Measurements from ENCODE around the gene TAF1D.
A peak's percentile ranks its signal among the peaks of the same experiment; 100 is the strongest.

The TAF1D gene

GRCh38 chr11:93737904-93738612 lies 3.2 kb downstream of the TAF1D start:
- Mint-ChIP-seq H3K27ac (peak overlapping the region; percentile 100), H3K36me3 (ENCODE audit: low read depth) (peaks cover 84% of the 10 kb centered on the region), H3K27me3 (no peaks in the 10 kb centered on the region), H3K4me1 (ENCODE audit: low read depth) (peaks cover 79% of the 10 kb centered on the region), H3K4me3 (peak overlapping the region; percentile 100), H3K9me3 (no peaks in the 10 kb centered on the region)

GRCh38 chr11:93736129-93736528 lies 5.2 kb downstream of the TAF1D start:
- no peaks in the 10 kb centered on the region for H3K27me3 Mint-ChIP-seq
- H3K4me1 Mint-ChIP-seq (ENCODE audit: low read depth), result peaks cover 70% of the 10 kb centered on the region
- H3K27ac Mint-ChIP-seq, result peak overlapping the region; percentile 85
- peaks cover 100% of the 10 kb centered on the region for H3K36me3 Mint-ChIP-seq (ENCODE audit: low read depth)
- peak overlapping the region; percentile 100 for H3K4me3 Mint-ChIP-seq
- H3K9me3 Mint-ChIP-seq, result no peaks in the 10 kb centered on the region

GRCh38 chr11:93735627-93736026 lies 5.7 kb downstream of the TAF1D start:
- Mint-ChIP-seq H3K27me3 (no peaks in the 10 kb centered on the region), H3K4me1 (ENCODE audit: low read depth) (peaks cover 69% of the 10 kb centered on the region), H3K36me3 (ENCODE audit: low read depth) (peaks cover 97% of the 10 kb centered on the region), H3K9me3 (no peaks in the 10 kb centered on the region), H3K4me3 (peak overlapping the region; percentile 100), H3K27ac (peak overlapping the region; percentile 85)

DNA sequence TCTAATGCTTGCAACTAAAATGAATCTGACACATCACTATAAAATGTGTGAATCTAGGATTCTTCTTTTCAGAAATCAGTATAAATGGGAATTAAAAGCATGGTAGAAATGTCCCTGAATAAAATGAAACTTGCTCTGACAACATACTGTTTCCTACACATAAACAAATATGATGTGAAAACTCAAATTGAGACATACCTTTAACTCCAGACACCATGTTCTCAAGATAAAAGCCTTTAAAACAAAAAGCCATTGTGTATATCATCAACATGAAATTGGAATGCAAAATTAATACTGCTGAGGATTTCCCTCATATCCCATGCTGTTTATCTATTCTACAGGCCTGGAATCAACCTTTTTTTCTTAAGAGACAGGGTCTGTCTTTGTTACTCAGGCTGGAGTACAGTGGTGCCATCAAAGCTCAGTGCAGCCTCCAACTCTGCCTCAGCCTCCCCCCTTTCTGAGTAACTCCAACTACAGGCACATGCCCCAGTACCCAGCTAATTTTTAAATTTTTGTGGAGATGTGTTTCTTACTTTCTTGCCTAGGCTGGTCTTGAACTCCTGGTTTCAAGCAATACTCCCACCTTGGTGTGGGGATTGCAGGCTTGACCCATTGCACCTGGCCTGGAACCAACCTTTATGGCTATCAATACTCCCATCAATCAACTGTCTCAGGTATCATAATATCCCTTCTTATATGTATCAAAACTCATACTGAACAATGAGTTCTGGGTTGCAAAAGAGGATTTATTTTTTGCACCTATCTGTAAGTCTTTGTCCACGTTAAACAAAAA lies 6.7 kb downstream of the TAF1D start:
- Mint-ChIP-seq H3K27ac (peak overlapping the region; percentile 45), H3K4me1 (ENCODE audit: low read depth) (peaks cover 65% of the 10 kb centered on the region), H3K4me3 (peak overlapping the region; percentile 100), H3K27me3 (no peaks in the 10 kb centered on the region), H3K9me3 (no peaks in the 10 kb centered on the region), H3K36me3 (ENCODE audit: low read depth) (peaks cover 97% of the 10 kb centered on the region)

DNA sequence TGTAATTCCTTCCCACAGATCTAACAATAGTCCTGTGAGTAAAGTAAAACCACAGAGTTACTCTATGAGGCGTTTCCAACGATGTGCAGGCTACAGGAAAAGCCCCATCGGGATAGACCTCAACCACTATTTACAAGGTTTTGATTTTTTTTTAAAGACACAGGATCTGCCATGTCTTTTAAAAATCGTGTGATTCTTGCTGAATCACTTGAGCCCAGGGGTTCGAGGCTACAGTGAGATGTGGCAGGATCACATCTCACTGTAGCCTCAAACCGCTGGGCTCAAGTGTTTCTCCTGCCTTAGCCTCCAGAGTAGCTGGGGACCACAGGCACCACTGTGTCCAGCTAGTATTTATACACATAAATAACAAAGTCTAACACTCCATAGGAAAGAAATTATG lies 7.8 kb downstream of the TAF1D start:
- Mint-ChIP-seq H3K4me3 (peak overlapping the region; percentile 100), H3K36me3 (ENCODE audit: low read depth) (peaks cover 97% of the 10 kb centered on the region), H3K27me3 (no peaks in the 10 kb centered on the region), H3K27ac (peak overlapping the region; percentile 71), H3K9me3 (no peaks in the 10 kb centered on the region), H3K4me1 (ENCODE audit: low read depth) (peaks cover 54% of the 10 kb centered on the region)

- Mint-ChIP-seq H3K27ac (peak overlapping the region; percentile 63), H3K27me3 (no peaks in the 10 kb centered on the region), H3K4me1 (ENCODE audit: low read depth) (peaks cover 43% of the 10 kb centered on the region), H3K36me3 (ENCODE audit: low read depth) (peaks cover 95% of the 10 kb centered on the region), H3K9me3 (no peaks in the 10 kb centered on the region), H3K4me3 (peak overlapping the region; percentile 30)
These were observed 8.9 kb downstream of the TAF1D start for GRCh38 chr11:93732237-93732892.

- peak overlapping the region; percentile 63 for H3K27ac Mint-ChIP-seq
- H3K4me3 Mint-ChIP-seq, result no peak overlapping the region
- H3K36me3 Mint-ChIP-seq (ENCODE audit: low read depth), result peaks cover 87% of the 10 kb centered on the region
- H3K4me1 Mint-ChIP-seq (ENCODE audit: low read depth), result peaks cover 25% of the 10 kb centered on the region
- H3K27me3 Mint-ChIP-seq, result no peaks in the 10 kb centered on the region
- no peaks in the 10 kb centered on the region for H3K9me3 Mint-ChIP-seq
These were observed 10.9 kb downstream of the TAF1D start for GRCh38 chr11:93730108-93731107.

DNA sequence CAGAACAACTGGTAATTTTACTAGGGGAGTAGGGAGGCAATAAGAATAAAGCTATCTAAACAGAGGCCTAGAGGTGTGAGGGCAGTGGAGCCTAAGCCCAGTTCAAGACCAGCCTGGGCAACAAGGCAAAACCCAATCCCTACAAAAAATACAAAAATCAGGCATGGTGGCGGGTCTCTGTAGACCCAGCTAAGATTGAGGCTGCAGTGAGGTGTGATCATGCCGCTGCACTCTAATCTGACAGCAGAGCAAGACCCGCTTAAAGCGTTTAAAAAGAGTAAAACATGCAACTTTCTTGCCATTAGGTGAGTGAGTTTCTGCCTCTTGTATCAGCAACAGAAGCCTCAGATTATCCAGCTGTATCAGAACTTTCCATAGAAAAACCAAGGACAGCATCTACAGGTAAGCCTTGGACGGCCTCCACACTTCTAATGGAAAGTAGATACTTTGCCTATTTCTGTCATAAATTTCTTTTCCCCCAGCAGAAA lies 12.1 kb downstream of the TAF1D start:
- peaks cover 12% of the 10 kb centered on the region for H3K4me1 Mint-ChIP-seq (ENCODE audit: low read depth)
- peaks cover 81% of the 10 kb centered on the region for H3K36me3 Mint-ChIP-seq (ENCODE audit: low read depth)
- H3K9me3 Mint-ChIP-seq, result no peaks in the 10 kb centered on the region
- no peaks in the 10 kb centered on the region for H3K27me3 Mint-ChIP-seq
- H3K27ac Mint-ChIP-seq, result peak overlapping the region; percentile 14
- no peak overlapping the region for H3K4me3 Mint-ChIP-seq

DNA sequence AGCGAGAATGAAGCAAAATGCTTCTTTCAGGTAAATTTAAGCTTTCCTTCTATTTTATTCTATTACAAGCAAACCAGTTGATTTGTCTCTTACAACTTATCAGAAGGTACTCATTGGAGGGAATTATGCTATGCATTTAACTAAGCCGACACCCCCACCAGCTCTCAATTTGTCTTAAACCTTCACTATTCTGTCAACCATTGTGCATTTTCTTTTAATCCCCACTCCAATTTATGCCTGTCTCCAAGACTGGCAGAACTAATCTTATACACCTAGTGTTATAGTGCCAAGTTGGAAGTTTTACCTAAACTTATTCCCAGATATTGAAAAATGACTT lies 12.5 kb downstream of the TAF1D start:
- Mint-ChIP-seq H3K4me3 (no peak overlapping the region), H3K27me3 (no peaks in the 10 kb centered on the region), H3K9me3 (no peaks in the 10 kb centered on the region), H3K4me1 (ENCODE audit: low read depth) (peaks cover 8% of the 10 kb centered on the region), H3K36me3 (ENCODE audit: low read depth) (peaks cover 80% of the 10 kb centered on the region), H3K27ac (peak overlapping the region; percentile 14)

- no peak overlapping the region for H3K4me3 Mint-ChIP-seq
- H3K9me3 Mint-ChIP-seq, result no peaks in the 10 kb centered on the region
- H3K4me1 Mint-ChIP-seq (ENCODE audit: low read depth), result peaks cover 2% of the 10 kb centered on the region
- H3K27ac Mint-ChIP-seq, result peak overlapping the region; percentile 63
- H3K36me3 Mint-ChIP-seq (ENCODE audit: low read depth), result peaks cover 77% of the 10 kb centered on the region
- H3K27me3 Mint-ChIP-seq, result no peaks in the 10 kb centered on the region
These were observed 13.1 kb downstream of the TAF1D start for GRCh38 chr11:93727985-93728791.

- no peaks in the 10 kb centered on the region for H3K9me3 Mint-ChIP-seq
- H3K36me3 Mint-ChIP-seq (ENCODE audit: low read depth), result peaks cover 70% of the 10 kb centered on the region
- H3K4me3 Mint-ChIP-seq, result no peak overlapping the region
- no peak overlapping the region for H3K27ac Mint-ChIP-seq
- no peaks in the 10 kb centered on the region for H3K4me1 Mint-ChIP-seq (ENCODE audit: low read depth)
- no peaks in the 10 kb centered on the region for H3K27me3 Mint-ChIP-seq
These were observed 17.2 kb downstream of the TAF1D start for GRCh38 chr11:93724089-93724488.

- peaks cover 76% of the 10 kb centered on the region for H3K36me3 Mint-ChIP-seq (ENCODE audit: low read depth)
- H3K27ac Mint-ChIP-seq, result no peak overlapping the region
- no peak overlapping the region for H3K4me3 Mint-ChIP-seq
- H3K9me3 Mint-ChIP-seq, result no peaks in the 10 kb centered on the region
- H3K27me3 Mint-ChIP-seq, result no peaks in the 10 kb centered on the region
- H3K4me1 Mint-ChIP-seq (ENCODE audit: low read depth), result peaks cover 23% of the 10 kb centered on the region
These were observed 20.8 kb downstream of the TAF1D start for GRCh38 chr11:93720522-93720921.

DNA sequence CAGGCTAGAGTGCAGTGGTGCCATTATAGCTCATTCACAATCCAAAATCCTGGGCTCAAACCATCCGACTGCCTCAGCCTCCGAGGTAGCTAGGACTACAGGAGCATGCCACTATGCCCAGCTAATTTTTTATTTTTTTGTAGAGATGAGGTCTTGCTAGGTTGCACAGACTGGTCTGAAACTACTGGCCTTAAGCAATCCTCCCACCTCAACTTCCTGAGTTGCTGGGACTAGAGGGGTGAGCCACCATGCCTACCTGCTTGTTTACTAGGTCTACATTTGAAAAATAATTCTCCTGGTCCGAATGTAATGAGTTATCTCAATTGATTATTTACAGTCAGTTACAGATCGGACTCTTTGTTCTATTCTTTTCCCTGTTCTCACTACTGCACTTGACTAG lies 22.0 kb downstream of the TAF1D start:
- Mint-ChIP-seq H3K27me3 (no peaks in the 10 kb centered on the region), H3K4me1 (ENCODE audit: low read depth) (peaks cover 26% of the 10 kb centered on the region), H3K36me3 (ENCODE audit: low read depth) (peaks cover 81% of the 10 kb centered on the region), H3K4me3 (no peak overlapping the region), H3K27ac (no peak overlapping the region), H3K9me3 (no peaks in the 10 kb centered on the region)

Data from stimulated activated naive CD8-positive, alpha-beta T cell treated with anti-CD3 and anti-CD28 coated beads, Interleukin-15, Interleukin-2, amounts not matched to agents 100 ng/mL and 50 ng/mL, for 24 hours (primary cell).